GM18873 (cell line): Measurements from ENCODE around the gene SLC4A3.
"Not testable (repeated sequence)": the region's sequence is repeated elsewhere in the genome, so short reads cannot be mapped to it uniquely, and the experiment has no call there.

ENCODE experiments used
- ATAC-seq: cut with Tn5 transposase; IDR thresholded peaks from one replicate; pipeline ENCODE4 v1.9.1; 2021; ENCODE audit warnings: mild to moderate bottlenecking, moderate library complexity, moderate number of reproducible peaks; ENCODE audit not compliant: unreplicated experiment, low FRiP score

Gene SLC4A3

GRCh38 chr2:219672406-219672805 lies 45.0 kb downstream of the SLC4A3 start:
- no peak for ATAC-seq

GRCh38 chr2:219675221-219675620 lies 47.8 kb downstream of the SLC4A3 start:
- ATAC-seq: no peak

- ATAC-seq: no peak
Measured at GRCh38 chr2:219676586-219676985, 49.2 kb downstream of the SLC4A3 start.

DNA sequence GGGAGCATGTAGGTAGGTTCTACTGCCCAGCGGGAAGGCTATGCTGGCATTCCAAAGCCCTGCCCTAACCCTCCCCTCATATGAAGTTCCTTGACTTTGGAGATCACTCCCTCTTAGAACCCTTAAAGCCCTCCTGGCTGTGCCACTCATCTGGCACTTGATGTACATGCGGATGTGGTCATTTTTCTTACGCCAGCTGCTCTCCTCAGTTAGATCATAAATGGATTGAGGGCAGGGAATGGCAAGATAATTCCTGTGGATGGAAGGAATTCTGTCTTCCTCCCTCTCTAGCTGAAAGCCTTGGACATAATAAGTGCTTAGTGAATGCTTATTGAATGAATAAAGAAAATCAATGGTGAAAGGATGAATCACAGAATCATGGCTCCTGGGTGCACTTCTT lies 51.6 kb downstream of the SLC4A3 start:
- no peak for ATAC-seq

DNA sequence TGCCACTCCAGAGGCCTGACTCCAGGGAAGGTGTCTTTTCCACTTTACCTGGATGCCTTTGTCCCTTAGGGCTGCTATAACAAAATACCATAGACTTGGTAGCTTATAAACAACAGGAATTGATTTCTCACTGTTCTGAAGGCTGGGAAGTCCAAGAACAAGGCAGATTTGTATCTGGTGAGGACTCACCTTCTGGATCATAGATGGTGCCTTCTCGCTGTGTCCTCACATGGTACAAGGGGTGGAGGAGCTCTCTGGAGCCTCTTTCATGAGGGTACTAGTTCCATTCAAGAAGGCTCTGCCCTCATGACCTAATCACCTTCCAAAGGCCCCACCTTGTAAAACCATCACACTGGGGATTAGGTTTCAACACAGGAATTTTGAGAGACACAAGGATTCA lies 52.1 kb downstream of the SLC4A3 start:
- ATAC-seq: no peak

- no peak for ATAC-seq
Measured at GRCh38 chr2:219680958-219681693, 53.7 kb downstream of the SLC4A3 start.

DNA sequence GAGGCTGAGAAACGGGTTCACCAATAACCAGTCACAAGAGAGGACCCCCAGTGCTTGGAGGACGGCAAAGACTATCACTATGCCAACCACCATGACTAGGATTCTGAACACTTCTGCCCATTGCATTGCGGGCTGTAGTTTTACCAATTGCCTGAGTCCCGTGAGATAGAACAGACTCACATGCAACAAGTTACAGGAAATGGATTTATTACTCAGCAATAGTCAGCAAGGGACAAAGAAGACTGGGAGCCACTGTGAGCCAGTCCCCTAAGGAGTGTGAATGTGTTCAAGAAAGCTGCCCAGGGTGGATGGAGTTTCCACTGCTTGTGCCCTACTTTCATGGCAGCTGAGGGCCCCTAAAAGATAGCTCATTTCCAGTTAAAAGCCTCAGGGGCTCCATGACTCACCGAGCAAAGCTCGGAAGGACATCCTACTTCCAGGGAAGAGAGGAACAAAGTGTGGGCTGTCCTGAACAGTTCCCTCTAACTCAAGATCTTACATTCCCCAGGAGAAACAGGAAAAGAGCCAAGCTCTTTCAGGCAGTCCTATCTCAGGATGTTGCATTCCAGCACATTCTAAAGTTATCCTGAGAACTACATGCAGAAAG lies 54.4 kb downstream of the SLC4A3 start:
- no peak for ATAC-seq

GRCh38 chr2:219683474-219683873 lies 56.0 kb downstream of the SLC4A3 start:
- ATAC-seq: not testable (repeated sequence)

- ATAC-seq: peak; percentile 90
Measured at GRCh38 chr2:219684721-219685689, 57.6 kb downstream of the SLC4A3 start.

DNA sequence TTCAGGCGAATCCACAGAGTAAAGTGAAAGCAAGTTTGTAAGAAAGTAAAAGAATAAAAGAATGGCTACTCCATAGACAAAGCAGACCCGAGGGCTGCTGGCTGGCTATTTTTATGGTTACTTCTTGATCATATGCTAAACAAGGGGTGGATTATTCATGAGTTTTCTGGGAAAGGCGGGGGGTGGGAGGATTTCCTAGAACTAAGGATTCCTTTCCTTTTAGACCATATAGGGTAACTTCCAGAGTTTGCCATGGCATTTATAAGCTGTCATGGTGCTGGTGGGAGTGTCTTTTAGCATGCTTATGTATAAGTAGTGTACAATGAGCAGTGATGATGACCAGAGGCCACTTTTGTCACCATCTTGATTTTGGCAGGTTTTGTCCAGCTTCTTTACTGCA lies 59.8 kb downstream of the SLC4A3 start:
- no peak for ATAC-seq

DNA sequence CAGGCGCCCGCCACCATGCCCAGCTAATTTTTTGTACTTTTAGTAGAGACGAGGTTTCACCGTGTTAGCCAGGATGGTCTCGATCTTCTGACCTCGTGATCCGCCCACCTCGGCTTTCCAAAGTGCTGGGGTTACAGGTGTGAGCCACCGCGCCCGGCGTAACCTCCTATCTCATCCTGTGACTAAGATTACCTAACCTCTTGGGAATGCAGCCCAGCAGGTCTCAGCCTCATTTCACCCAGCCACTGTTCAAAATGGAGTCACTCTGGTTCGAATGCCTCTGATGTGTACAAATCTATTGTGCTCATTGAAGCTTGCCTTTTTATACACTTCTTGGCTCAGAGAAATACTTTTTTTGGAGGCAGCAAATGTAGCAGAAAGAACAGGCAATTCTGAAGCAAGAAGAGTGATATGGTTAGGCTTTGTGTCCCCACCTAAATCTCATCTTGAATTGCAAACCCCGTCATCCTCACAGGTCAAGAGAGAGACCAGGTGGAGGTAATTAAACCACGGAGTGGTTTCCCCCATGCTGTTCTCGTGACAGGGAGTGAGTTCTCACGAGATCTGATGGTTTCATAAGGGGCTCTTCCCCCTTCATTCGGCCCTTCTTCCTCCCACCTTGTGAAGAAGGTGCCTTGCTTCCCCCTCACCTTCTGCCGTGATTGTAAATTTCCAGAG lies 60.6 kb downstream of the SLC4A3 start:
- ATAC-seq: no peak

GRCh38 chr2:219688560-219689445 lies 61.4 kb downstream of the SLC4A3 start:
- no peak for ATAC-seq

DNA sequence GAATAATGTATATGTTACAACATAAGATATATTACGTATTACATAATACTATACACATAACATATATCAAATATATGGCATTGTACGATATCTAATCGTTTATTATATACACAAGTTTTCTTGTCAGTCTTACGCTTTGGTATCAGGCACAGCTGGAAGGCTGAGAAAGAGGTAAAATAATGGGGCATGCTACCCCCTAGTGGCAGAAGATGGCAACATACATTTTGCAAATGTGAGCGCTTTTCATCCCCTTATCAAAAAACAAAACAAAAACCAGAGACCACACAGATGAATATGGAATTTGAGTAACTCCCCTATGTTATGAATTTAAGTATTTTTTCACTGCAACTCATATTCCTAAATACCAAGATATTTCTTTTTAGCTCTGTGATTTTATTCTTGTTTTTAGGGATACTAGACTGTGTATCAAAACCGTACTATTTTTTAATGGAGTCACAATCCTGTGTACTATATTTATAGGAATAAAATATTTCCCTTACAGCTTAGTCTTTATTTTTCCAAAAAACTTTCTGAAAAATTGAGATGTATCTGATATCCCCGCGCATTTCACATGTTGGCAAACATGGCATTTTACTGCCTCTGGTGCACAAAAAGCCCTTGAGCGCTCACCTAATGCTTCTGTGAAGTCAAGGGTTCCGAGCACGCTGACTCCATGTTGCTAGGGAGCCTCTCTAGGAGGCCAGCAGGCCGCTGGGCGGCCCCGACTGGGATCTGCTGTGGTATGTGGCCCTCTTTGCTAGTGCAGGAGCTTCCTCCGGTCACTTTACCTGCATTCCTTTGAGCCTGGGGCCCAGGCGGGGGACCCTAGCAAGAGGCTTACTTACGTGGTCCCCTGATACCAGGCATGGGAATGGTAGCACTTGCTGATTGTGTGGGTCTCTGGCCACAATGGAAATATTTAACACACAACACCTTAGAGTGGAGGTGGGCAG lies 62.5 kb downstream of the SLC4A3 start:
- ATAC-seq: peak; percentile 45

DNA sequence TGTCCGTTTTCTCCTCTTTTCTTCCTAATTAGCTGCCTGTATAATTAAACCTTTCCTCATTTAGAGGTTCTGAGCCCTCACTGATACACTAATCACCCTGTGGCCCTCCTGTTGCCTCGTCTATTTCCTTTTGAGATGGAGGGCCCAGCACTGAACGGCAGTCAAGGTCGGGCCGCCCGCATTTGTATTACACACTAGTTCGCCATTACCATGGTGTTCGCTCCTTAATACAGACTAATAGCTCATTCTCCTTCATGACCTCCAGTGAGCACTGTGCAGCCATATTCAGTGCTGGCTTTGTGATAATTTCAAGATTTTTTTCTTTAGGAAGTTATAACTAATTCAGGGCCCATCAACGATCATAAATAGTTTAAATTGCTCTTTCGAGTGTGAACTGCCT lies 64.1 kb downstream of the SLC4A3 start:
- ATAC-seq: no peak
